WTC11 (cell line): ENCODE results near the gene PLEKHS1. TPM values are rescaled to one million over a fixed set of nuclear protein-coding genes. Genes with fewer than 3 reads are reported as not detected.

Source experiments
- ATAC-seq: fragments of 200-7000 bp; cut with Tn5 transposase; 2 replicates; pipeline ENCODE4 v1.10.0; 2021; ENCODE audit warnings: mild to moderate bottlenecking, moderate library complexity
- CTCF ChIA-PET: fragments of 300-600 bp; sonication (Branson Sonifier 250); formaldehyde crosslinking; loops from one replicate; lab custom pipeline; 2021; ENCODE audit warnings: antibody characterized with exemption; lab: Charles Lee
- POLR2A ChIA-PET: fragments of 350-600 bp; sonication (Branson Sonifier 250); formaldehyde crosslinking; loops from one replicate; lab custom pipeline; 2021; ENCODE audit warnings: antibody characterized with exemption; lab: Charles Lee
- DNase-seq: peaks from one replicate; pipeline ENCODE4 v3.0.0; 2021; ENCODE audit warnings: low spot score
- H3K27ac Mint-ChIP-seq: 2 replicates; pipeline ENCODE4 v1.8.0; 2021; ENCODE audit warnings: mixed read lengths
- H3K27me3 Mint-ChIP-seq: 2 replicates; pipeline ENCODE4 v1.8.0; 2021; ENCODE audit warnings: low read depth, mild to moderate bottlenecking, moderate library complexity, mixed read lengths
- H3K36me3 Mint-ChIP-seq: 2 replicates; pipeline ENCODE4 v1.8.0; 2021; ENCODE audit warnings: mixed read lengths
- H3K4me1 Mint-ChIP-seq: 2 replicates; pipeline ENCODE4 v1.8.0; 2022; ENCODE audit warnings: mixed read lengths
- H3K4me3 Mint-ChIP-seq: 2 replicates; pipeline ENCODE4 v1.8.0; 2021; ENCODE audit warnings: mild to moderate bottlenecking, moderate library complexity, mixed read lengths
- H3K9me3 Mint-ChIP-seq: 2 replicates; pipeline ENCODE4 v1.8.0; 2021; ENCODE audit warnings: mixed read lengths
- AR ChIP-seq: fragments of 250-450 bp; sonication (Bioruptor Pico); IDR thresholded peaks from 2 replicates; pipeline ENCODE4 v1.9.0; 2021; ENCODE audit warnings: mild to moderate bottlenecking
- CREM ChIP-seq: sonication (generic); formaldehyde crosslinking; IDR thresholded peaks from 2 replicates; pipeline ENCODE4 v1.8.1; 2022; ENCODE audit warnings: mild to moderate bottlenecking, missing genetic modification reagents, moderate library complexity
- E2F5 ChIP-seq: sonication (generic); formaldehyde crosslinking; IDR thresholded peaks from 2 replicates; pipeline ENCODE4 v1.8.1; 2022; ENCODE audit warnings: mild to moderate bottlenecking, moderate library complexity, missing genetic modification reagents
- ELF4 ChIP-seq: sonication (generic); formaldehyde crosslinking; IDR thresholded peaks from 2 replicates; pipeline ENCODE4 v1.8.1; 2022; ENCODE audit warnings: low read depth, mild to moderate bottlenecking, moderate library complexity, missing genetic modification reagents
- EMX1 ChIP-seq: fragments of 250-450 bp; sonication (Bioruptor Pico); IDR thresholded peaks from 2 replicates; pipeline ENCODE4 v1.8.0; 2021; ENCODE audit warnings: mild to moderate bottlenecking
- ERG ChIP-seq: fragments of 250-450 bp; sonication (Bioruptor Pico); IDR thresholded peaks from 2 replicates; pipeline ENCODE4 v1.8.0; 2021; ENCODE audit warnings: mild to moderate bottlenecking
- ETV6 ChIP-seq: sonication (generic); formaldehyde crosslinking; IDR thresholded peaks from 2 replicates; pipeline ENCODE4 v1.8.1; 2022; ENCODE audit warnings: mild to moderate bottlenecking, missing genetic modification reagents
- FOXP4 ChIP-seq: sonication (generic); formaldehyde crosslinking; IDR thresholded peaks from 2 replicates; pipeline ENCODE4 v1.8.0; 2022; ENCODE audit warnings: mild to moderate bottlenecking, missing genetic modification reagents
- KAT7 ChIP-seq: sonication (generic); formaldehyde crosslinking; IDR thresholded peaks from 2 replicates; pipeline ENCODE4 v1.8.1; 2023; ENCODE audit warnings: missing genetic modification reagents, mild to moderate bottlenecking, borderline replicate concordance
- MAX ChIP-seq: sonication (generic); formaldehyde crosslinking; IDR thresholded peaks from 2 replicates; pipeline ENCODE4 v1.8.0; 2022; ENCODE audit warnings: mild to moderate bottlenecking, missing genetic modification reagents
- OVOL2 ChIP-seq: fragments of 250-450 bp; sonication (Bioruptor Pico); IDR thresholded peaks from 2 replicates; pipeline ENCODE4 v1.9.0; 2021; ENCODE audit warnings: mild to moderate bottlenecking, borderline replicate concordance
- PRDM15 ChIP-seq: sonication (generic); formaldehyde crosslinking; IDR thresholded peaks from 2 replicates; pipeline ENCODE4 v1.8.0; 2022; ENCODE audit warnings: missing genetic modification reagents
- RELA ChIP-seq: sonication (generic); formaldehyde crosslinking; IDR thresholded peaks from 2 replicates; pipeline ENCODE4 v1.8.1; 2022; ENCODE audit warnings: missing genetic modification reagents, mild to moderate bottlenecking, borderline replicate concordance
- SP1 ChIP-seq: sonication (generic); formaldehyde crosslinking; conservative IDR thresholded peaks from 2 replicates; pipeline ENCODE4 v1.8.1; 2022; ENCODE audit warnings: missing genetic modification reagents
- TEAD1 ChIP-seq: sonication (generic); formaldehyde crosslinking; IDR thresholded peaks from 2 replicates; pipeline ENCODE4 v1.8.0; 2022; ENCODE audit warnings: mild to moderate bottlenecking, missing genetic modification reagents
- total RNA-seq: library from RNA; stranded (reverse); gene quantifications from 3 replicates; pipeline ENCODE4 v1.2.3, GENCODE V29; 2021

Gene PLEKHS1
- total RNA-seq, 1 experiment from 2014 or later, result not detected

GRCh38 chr10:113718969-113719822 is 32.3 kb upstream of the PLEKHS1 start:
- H3K4me1 Mint-ChIP-seq, result peaks cover 5% of the 10 kb centered on the region; the same call in 1 of the 2 replicates
- CTCF ChIA-PET, result interaction anchor here (1.3 kb wide), 1 partner anchor 14 kb away, joined by 4 read pairs; no protein-coding TSS in a partner anchor

GRCh38 chr10:113720386-113720785 is 31.1 kb upstream of the PLEKHS1 start:
- no peaks in the 10 kb centered on the region for H3K27me3 Mint-ChIP-seq
- peaks cover 2% of the 10 kb centered on the region for H3K36me3 Mint-ChIP-seq
- ATAC-seq (no peak), DNase-seq (no peak)
- peaks cover 5% of the 10 kb centered on the region; the same call in 1 of the 2 replicates for H3K4me1 Mint-ChIP-seq
- no peak overlapping the region for H3K27ac Mint-ChIP-seq
- TF ChIP-seq ERG (CRISPR knock-in tag) (no peak), EMX1 (no peak), SP1 (CRISPR knock-in tag) (no peak), CREM (no peak), FOXP4 (CRISPR knock-in tag) (no peak), MAX (CRISPR knock-in tag) (no peak)
- TF ChIP-seq, all 79 proteins: peak for 0
- ChIA-PET CTCF (no interaction called here), POLR2A (no interaction called here)
- H3K9me3 Mint-ChIP-seq, result no peaks in the 10 kb centered on the region
- H3K4me3 Mint-ChIP-seq, result no peak overlapping the region

More at GRCh38 chr10:113718969-113719822, 32.3 kb upstream of the PLEKHS1 start:
- DNase-seq (no peak), ATAC-seq (no peak)
- Mint-ChIP-seq H3K9me3 (no peaks in the 10 kb centered on the region; the same call in 1 of the 2 replicates), H3K4me3 (no peak overlapping the region), H3K27ac (peak overlapping the region; percentile 26; the same call in 1 of the 2 replicates), H3K27me3 (no peaks in the 10 kb centered on the region), H3K36me3 (peaks cover 2% of the 10 kb centered on the region)
- TF ChIP-seq KAT7 (CRISPR knock-in tag) (no peak), PRDM15 (no peak), ETV6 (no peak), AR (CRISPR knock-in tag) (no peak), RELA (CRISPR knock-in tag) (no peak), E2F5 (no peak), ELF4 (CRISPR knock-in tag) (no peak), OVOL2 (CRISPR knock-in tag) (no peak), SP1 (CRISPR knock-in tag) (no peak), TEAD1 (CRISPR knock-in tag) (no peak)
- POLR2A ChIA-PET, result no interaction called here
